Spleen (tissue), 7 donors: ENCODE data around the gene MKLN1.

Experiments
- POLR2A ChIP-seq, 3 donors: fragments of 450-650 bp; IDR thresholded peaks; one replicate each; pipeline ENCODE4 v1.5.1; 2017; ENCODE audit warnings: antibody characterized with exemption in 3 of 3, mild to moderate bottlenecking in 1 of 3
- TF ChIP-seq, protein P1 (sequence below), 11 experiments: fragments of 200-600 bp in 7 of 11; fragments of 450-650 bp in 4 of 11; sonication (generic) in 4 of 11; IDR thresholded peaks in 8 of 11; conservative IDR thresholded peaks in 3 of 11; 1 replicate in 7 of 11; 2 replicates in 4 of 11; pipeline versions ENCODE4 v1.4.0 to v1.8.0; 2016 to 2021; ENCODE audit warnings: antibody characterized with exemption in 11 of 11, inconsistent platforms in 4 of 11, mild to moderate bottlenecking in 1 of 11
- donor health status: DM: no; HTN: no; CAD: no; lungs with moderate emphysema.
- donor health status: DM: no; HTN: no; CAD: no.
- donor health status: DM: no; HTN: no; CAD: no.

DNA sequence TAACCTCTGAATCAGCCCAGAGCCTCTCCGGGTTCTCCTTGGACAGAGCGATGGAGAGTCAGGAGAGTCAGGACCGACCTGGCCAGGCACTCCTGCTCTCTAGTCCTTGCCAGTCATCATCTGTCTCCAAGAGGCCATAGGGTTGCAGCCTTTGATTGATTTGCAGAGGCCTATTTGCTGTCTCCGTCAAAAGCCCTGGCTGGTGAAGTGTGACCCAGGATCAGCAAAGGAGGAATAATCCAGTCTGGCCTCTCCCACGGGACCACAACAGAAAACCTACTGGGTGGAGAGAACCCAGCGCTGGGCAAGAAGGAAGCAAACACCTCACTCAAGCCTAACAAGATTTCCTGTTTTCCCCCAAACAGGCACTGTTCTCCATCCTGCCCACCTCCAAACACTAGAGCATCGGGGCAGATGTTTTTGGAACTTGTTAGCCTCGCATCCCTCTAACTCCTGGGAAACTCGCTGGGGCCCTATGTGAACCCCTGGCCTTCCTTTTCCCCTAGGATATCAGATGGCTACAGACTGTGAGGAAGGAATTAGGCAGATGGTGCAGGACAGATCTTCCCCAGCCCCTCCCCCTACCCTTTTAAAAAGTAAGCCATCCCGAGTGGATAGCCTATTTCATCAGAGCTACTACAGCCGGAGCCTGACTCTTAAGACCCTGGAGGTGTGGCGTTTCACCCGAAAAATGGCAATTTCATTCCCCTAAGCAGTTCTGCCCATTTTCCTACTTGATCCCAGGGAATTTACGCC is 174.4 kb downstream of the MKLN1 start:
- no peak for TF ChIP-seq POLR2A (IDR thresholded peaks at IDR 0.05)
- TF ChIP-seq, protein P1, sequence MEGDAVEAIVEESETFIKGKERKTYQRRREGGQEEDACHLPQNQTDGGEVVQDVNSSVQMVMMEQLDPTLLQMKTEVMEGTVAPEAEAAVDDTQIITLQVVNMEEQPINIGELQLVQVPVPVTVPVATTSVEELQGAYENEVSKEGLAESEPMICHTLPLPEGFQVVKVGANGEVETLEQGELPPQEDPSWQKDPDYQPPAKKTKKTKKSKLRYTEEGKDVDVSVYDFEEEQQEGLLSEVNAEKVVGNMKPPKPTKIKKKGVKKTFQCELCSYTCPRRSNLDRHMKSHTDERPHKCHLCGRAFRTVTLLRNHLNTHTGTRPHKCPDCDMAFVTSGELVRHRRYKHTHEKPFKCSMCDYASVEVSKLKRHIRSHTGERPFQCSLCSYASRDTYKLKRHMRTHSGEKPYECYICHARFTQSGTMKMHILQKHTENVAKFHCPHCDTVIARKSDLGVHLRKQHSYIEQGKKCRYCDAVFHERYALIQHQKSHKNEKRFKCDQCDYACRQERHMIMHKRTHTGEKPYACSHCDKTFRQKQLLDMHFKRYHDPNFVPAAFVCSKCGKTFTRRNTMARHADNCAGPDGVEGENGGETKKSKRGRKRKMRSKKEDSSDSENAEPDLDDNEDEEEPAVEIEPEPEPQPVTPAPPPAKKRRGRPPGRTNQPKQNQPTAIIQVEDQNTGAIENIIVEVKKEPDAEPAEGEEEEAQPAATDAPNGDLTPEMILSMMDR (IDR thresholded peaks at IDR 0.05 in 8 of 11, conservative IDR thresholded peaks at IDR 0.05 in 3 of 11) = no peak
